Suprapubic skin (tissue), 4 donors: ENCODE data around the gene PAK6. TPM values are rescaled to one million over a fixed set of nuclear protein-coding genes. Genes with fewer than 3 reads are reported as not detected.

Experiments used
- DNase-seq, 2 donors: peaks; one replicate each; pipeline ENCODE4 v3.0.0-alpha.2; 2019; ENCODE audit warnings: low spot score in 2 of 2
- H3K27ac ChIP-seq: fragments of 200-600 bp; sonication (generic); one replicate; pipeline ENCODE4 v1.5.1; 2019
- H3K27me3 ChIP-seq: fragments of 200-600 bp; sonication (generic); one replicate; pipeline ENCODE4 v1.5.1; 2019
- H3K36me3 ChIP-seq: fragments of 200-600 bp; sonication (generic); one replicate; pipeline ENCODE4 v1.5.1; 2019
- H3K4me1 ChIP-seq: fragments of 200-600 bp; sonication (generic); one replicate; pipeline ENCODE4 v1.5.1; 2019
- H3K4me3 ChIP-seq: fragments of 200-600 bp; sonication (generic); one replicate; pipeline ENCODE4 v1.5.1; 2019; ENCODE audit warnings: mild to moderate bottlenecking
- H3K9me3 ChIP-seq: fragments of 200-600 bp; sonication (generic); one replicate; pipeline ENCODE4 v1.5.1; 2019
- EP300 ChIP-seq: sonication (generic); formaldehyde crosslinking; IDR thresholded peaks from one replicate; pipeline ENCODE4 v1.6.1; 2017; ENCODE audit warnings: antibody characterized with exemption
- POLR2A ChIP-seq, 2 donors: fragments of 450-650 bp; IDR thresholded peaks; one replicate each; pipeline ENCODE4 v1.6.1; 2017; ENCODE audit warnings: antibody characterized with exemption in 2 of 2, mild to moderate bottlenecking in 2 of 2, moderate library complexity in 2 of 2
- POLR2AphosphoS5 ChIP-seq, 3 donors: sonication (generic); formaldehyde crosslinking; IDR thresholded peaks; one replicate each; pipeline ENCODE4 v1.6.1; 2017; ENCODE audit warnings: antibody characterized with exemption in 3 of 3
- WGBS: methylation state at CpG from one replicate; pipeline ENCODE4 v1.1.5; 2018; 5-methylcytosine and 5-hydroxymethylcytosine counted together
- total RNA-seq, 4 donors: library from RNA; depleted of rRNA; stranded (reverse); fragments of >200 nt; gene quantifications; one replicate each; pipeline ENCODE4 v1.1.0, GENCODE V29; 2016
- TF ChIP-seq, protein P1 (sequence below), 2 donors: fragments of 200-600 bp in 1 of 2; fragments of 450-650 bp in 1 of 2; sonication (generic) in 1 of 2; IDR thresholded peaks; one replicate each; pipeline ENCODE4 v1.5.1; 2016 to 2019; ENCODE audit warnings: antibody characterized with exemption in 2 of 2, mild to moderate bottlenecking in 1 of 2, moderate library complexity in 1 of 2

The PAK6 gene
- total RNA-seq, 4 donors from 2014 or later, result 71.7 to 145 (median 79.2) TPM

DNA sequence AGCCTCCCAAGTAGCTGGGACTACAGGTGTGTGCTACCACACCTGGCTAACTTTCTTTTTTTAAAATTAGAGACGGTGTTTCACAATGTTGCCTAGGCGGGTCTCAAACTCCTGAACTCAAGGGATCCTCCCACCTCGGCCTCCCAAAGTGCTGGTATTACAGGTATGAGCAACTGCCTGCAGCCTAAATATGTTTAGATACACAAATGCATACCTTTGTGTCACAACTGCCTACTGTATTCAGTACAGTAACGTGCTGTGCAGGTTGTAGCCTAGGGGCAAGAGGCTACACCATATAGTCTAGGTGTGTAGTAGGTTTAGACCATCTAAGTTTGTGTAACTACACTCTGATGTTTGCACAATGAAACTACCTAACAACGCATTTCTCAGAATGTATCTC, 9.5 kb upstream of the PAK6 start:
- H3K4me1 ChIP-seq, result peaks cover 31% of the 10 kb centered on the region
- no peaks in the 10 kb centered on the region for H3K36me3 ChIP-seq
- H3K9me3 ChIP-seq, result no peaks in the 10 kb centered on the region
- no peak overlapping the region for H3K27ac ChIP-seq
- 71% methylated on average over 5 of the region's 5 CpGs for WGBS
- H3K27me3 ChIP-seq, result no peaks in the 10 kb centered on the region
- DNase-seq, result no peak
- TF ChIP-seq POLR2AphosphoS5 (IDR thresholded peaks at IDR 0.05) (no peak), EP300 (no peak), POLR2A (IDR thresholded peaks at IDR 0.05) (no peak)
- TF ChIP-seq, protein P1, sequence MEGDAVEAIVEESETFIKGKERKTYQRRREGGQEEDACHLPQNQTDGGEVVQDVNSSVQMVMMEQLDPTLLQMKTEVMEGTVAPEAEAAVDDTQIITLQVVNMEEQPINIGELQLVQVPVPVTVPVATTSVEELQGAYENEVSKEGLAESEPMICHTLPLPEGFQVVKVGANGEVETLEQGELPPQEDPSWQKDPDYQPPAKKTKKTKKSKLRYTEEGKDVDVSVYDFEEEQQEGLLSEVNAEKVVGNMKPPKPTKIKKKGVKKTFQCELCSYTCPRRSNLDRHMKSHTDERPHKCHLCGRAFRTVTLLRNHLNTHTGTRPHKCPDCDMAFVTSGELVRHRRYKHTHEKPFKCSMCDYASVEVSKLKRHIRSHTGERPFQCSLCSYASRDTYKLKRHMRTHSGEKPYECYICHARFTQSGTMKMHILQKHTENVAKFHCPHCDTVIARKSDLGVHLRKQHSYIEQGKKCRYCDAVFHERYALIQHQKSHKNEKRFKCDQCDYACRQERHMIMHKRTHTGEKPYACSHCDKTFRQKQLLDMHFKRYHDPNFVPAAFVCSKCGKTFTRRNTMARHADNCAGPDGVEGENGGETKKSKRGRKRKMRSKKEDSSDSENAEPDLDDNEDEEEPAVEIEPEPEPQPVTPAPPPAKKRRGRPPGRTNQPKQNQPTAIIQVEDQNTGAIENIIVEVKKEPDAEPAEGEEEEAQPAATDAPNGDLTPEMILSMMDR (IDR thresholded peaks at IDR 0.05), result no peak
- H3K4me3 ChIP-seq, result no peak overlapping the region

DNA sequence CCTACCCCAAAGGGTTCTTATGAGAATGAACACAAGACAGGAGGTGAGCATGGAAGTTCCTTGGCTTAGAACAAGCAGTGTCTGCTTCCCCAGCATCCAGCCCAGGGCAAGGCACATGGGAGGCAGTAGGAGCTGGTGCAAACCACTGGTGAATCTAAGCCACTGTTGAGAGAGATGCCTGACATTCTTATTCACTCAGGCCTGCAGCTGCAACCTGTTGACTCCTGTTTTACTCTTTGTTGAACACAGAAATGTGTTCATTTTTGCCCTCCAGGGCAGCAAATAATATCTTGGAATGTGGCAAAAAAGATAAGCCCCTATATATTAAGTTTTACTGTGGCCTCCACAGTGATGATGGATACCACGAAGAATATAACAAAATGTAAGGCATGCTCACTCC, 8.9 kb upstream of the PAK6 start:
- Histone ChIP-seq H3K36me3 (no peaks in the 10 kb centered on the region), H3K4me3 (no peak overlapping the region), H3K27me3 (no peaks in the 10 kb centered on the region), H3K9me3 (no peaks in the 10 kb centered on the region), H3K4me1 (peaks cover 38% of the 10 kb centered on the region), H3K27ac (no peak overlapping the region)
- no peak for TF ChIP-seq POLR2A (IDR thresholded peaks at IDR 0.05)
- TF ChIP-seq, protein P1 (IDR thresholded peaks at IDR 0.05), result no peak
- TF ChIP-seq POLR2AphosphoS5 (IDR thresholded peaks at IDR 0.05), result no peak
- TF ChIP-seq EP300, result no peak
- WGBS, result 65% methylated on average over 1 of the region's 1 CpG
- no peak for DNase-seq

DNA sequence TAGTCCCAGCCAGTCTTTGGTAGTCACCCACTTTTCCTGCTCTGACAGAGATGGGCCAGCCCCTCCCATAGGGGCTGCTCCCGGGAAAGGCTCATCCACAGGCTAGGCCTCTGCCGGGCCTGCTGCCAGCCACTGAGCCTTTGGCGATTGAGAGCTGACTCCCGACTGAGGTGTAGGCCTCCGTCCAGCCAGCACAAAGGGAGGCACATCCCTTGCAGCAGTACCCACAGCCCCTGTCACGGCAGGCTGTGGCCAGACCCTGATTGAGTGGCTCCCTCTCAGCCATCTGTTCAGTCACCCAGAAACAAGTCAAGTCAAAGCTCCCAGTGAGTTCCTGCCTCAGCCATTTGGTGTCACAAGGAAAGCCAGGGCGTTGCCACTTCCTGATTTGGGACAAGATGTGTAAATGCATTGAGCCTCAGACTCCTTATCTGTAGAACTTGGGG, 6.2 kb upstream of the PAK6 start:
- Histone ChIP-seq H3K9me3 (no peaks in the 10 kb centered on the region), H3K27me3 (no peaks in the 10 kb centered on the region), H3K27ac (peak overlapping the region; percentile 80), H3K4me1 (peaks cover 43% of the 10 kb centered on the region), H3K4me3 (no peak overlapping the region), H3K36me3 (no peaks in the 10 kb centered on the region)
- DNase-seq, result no peak
- WGBS, result 10% methylated on average over 7 of the region's 7 CpGs
- TF ChIP-seq EP300, result no peak
- TF ChIP-seq POLR2A (IDR thresholded peaks at IDR 0.05), result no peak
- TF ChIP-seq, protein P1 (IDR thresholded peaks at IDR 0.05), result no peak
- TF ChIP-seq POLR2AphosphoS5 (IDR thresholded peaks at IDR 0.05), result no peak

DNA sequence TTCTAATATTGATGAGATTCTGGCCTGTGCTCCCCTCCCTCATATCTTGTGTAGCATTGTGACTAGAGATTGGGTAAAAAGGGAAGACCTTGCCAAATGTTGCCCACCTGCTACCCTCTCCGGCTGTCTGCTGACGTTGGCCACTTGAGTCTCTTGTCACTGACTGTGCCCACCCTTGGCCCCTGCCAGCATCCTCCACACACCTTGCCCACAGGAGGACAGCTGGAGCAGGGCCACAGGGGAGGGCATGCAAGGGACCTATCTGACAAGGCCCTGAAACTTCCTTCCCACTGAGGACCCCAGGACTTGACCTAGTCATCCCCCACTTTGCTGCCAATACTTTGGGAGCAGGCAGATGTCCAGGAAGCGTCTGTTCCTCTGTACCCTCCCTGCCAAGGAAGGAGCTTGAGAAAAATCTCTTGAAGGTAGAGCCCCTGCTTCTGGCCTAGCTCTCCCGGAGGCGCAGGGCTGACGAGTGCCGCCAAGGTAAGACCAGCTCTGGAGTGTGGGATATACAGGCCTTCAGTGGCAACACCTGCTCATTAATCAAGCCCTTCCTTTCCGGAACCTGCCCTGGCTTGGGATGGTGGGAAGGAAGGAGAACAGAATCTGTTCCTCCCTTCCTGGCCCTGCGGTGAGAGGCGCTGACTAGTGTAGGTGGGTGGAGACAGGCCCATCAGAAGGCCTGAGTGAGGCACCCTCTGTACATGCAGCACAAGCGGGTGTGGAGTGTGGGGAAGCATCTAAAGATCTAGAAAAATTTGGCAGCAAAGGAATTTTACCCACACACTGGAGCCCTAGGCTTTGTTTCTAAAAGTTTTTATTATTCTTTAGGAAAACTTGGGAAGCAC, 4.9 kb upstream of the PAK6 start:
- no peak for DNase-seq
- Histone ChIP-seq H3K27me3 (no peaks in the 10 kb centered on the region), H3K9me3 (no peaks in the 10 kb centered on the region), H3K27ac (peak overlapping the region; percentile 80), H3K4me3 (no peak overlapping the region), H3K4me1 (peaks cover 49% of the 10 kb centered on the region), H3K36me3 (no peaks in the 10 kb centered on the region)
- TF ChIP-seq EP300, result no peak
- no peak for TF ChIP-seq POLR2AphosphoS5 (IDR thresholded peaks at IDR 0.05)
- TF ChIP-seq, protein P1 (IDR thresholded peaks at IDR 0.05), result no peak
- TF ChIP-seq POLR2A (IDR thresholded peaks at IDR 0.05), result no peak
- WGBS, result 74% methylated on average over 11 of the region's 11 CpGs

DNA sequence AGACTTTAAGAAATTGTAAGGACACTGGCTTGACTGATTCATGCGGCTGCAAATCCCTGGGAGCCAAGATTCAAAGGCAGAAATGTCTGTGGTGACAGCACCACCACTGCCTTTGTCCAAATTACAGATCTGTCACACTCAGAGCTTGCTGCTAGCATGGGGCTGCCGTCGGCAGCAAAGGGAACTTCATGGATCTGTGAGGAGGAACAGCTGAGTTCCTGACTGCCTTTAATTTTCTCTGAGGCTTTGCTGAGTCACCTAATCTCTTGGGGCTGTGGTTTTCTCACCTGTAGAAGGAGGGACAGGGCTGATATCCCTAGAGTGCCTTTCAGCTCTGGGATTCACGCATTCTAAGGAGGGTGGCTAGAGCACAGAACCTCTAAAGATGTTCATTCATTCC, 4.1 kb upstream of the PAK6 start:
- WGBS, result 58% methylated on average over 4 of the region's 4 CpGs
- H3K36me3 ChIP-seq, result no peaks in the 10 kb centered on the region
- H3K9me3 ChIP-seq, result no peaks in the 10 kb centered on the region
- peak overlapping the region; percentile 80 for H3K27ac ChIP-seq
- TF ChIP-seq POLR2AphosphoS5 (IDR thresholded peaks at IDR 0.05) (no peak), EP300 (no peak), POLR2A (IDR thresholded peaks at IDR 0.05) (no peak)
- TF ChIP-seq, protein P1 (IDR thresholded peaks at IDR 0.05), result no peak
- H3K27me3 ChIP-seq, result peaks cover 5% of the 10 kb centered on the region
- DNase-seq, result no peak
- H3K4me3 ChIP-seq, result no peak overlapping the region
- peaks cover 58% of the 10 kb centered on the region for H3K4me1 ChIP-seq
